Subcutaneous adipose tissue (tissue), 4 donors: ENCODE measurements around the gene ATP1A2. TPM values are rescaled to one million over a fixed set of nuclear protein-coding genes. Genes with fewer than 3 reads are reported as not detected.

ENCODE experiments used
- CTCF ChIP-seq: fragments of 450-650 bp; IDR thresholded peaks from one replicate; pipeline ENCODE4 v1.5.1; 2016; ENCODE audit warnings: low read depth, mild to moderate bottlenecking, control low read depth, antibody characterized with exemption, moderate library complexity
- total RNA-seq, 4 donors: library from RNA; depleted of rRNA; stranded (reverse); fragments of >200 nt; gene quantifications; one replicate each; pipeline ENCODE4 v1.1.0, GENCODE V29; 2016

Gene ATP1A2
- total RNA-seq, 4 donors from 2014 or later, result 13.4 to 150 (median 88.9) TPM

- no peak for TF ChIP-seq CTCF
Observed at GRCh38 chr1:160087118-160087662, 28.4 kb upstream of the ATP1A2 start.

GRCh38 chr1:160089883-160090282 lies 25.7 kb upstream of the ATP1A2 start:
- no peak for TF ChIP-seq CTCF

- no peak for TF ChIP-seq CTCF
Observed at GRCh38 chr1:160090760-160091159, 24.8 kb upstream of the ATP1A2 start.

- TF ChIP-seq CTCF, result no peak
Observed at GRCh38 chr1:160091666-160092223, 23.8 kb upstream of the ATP1A2 start.

- TF ChIP-seq CTCF, result no peak
Observed at GRCh38 chr1:160092366-160093068, 23.0 kb upstream of the ATP1A2 start.

- TF ChIP-seq CTCF, result no peak
Observed at GRCh38 chr1:160093069-160093395, 22.5 kb upstream of the ATP1A2 start.

GRCh38 chr1:160093624-160094290 lies 21.8 kb upstream of the ATP1A2 start:
- TF ChIP-seq CTCF, result no peak
